Prostate gland (tissue), 2 donors: ENCODE data around the gene PRR5L. TPM values are rescaled to one million over a fixed set of nuclear protein-coding genes. Genes with fewer than 3 reads are reported as not detected.

Source experiments
- DNase-seq: peaks from one replicate; pipeline ENCODE4 v3.0.0-alpha.2; 2019; ENCODE audit warnings: low spot score
- H3K27ac ChIP-seq, 2 donors: fragments of 200-600 bp; sonication (generic); 2 replicates each; pipeline ENCODE4 v1.5.1; 2017 to 2019
- H3K27me3 ChIP-seq: fragments of 200-600 bp; sonication (generic); replicated peaks from 2 replicates; pipeline ENCODE4 v1.5.1; 2019; ENCODE audit not compliant: insufficient read depth
- H3K36me3 ChIP-seq, 2 donors: fragments of 200-600 bp; sonication (generic); 1 replicate in 1 of 2; 2 replicates in 1 of 2; pipeline versions ENCODE4 v1.5.1 to v1.8.1; 2017 to 2019
- H3K4me1 ChIP-seq: fragments of 200-600 bp; sonication (generic); replicated peaks from 2 replicates; pipeline ENCODE4 v1.5.1; 2019
- H3K4me3 ChIP-seq, 2 donors: fragments of 200-600 bp; sonication (generic); 2 replicates each; pipeline ENCODE4 v1.5.1; 2017 to 2019
- H3K9me3 ChIP-seq: fragments of 200-600 bp; sonication (generic); 2 replicates; pipeline ENCODE4 v1.5.1; 2017
- CTCF ChIP-seq, 4 experiments: fragments of 200-600 bp in 2 of 4; fragments of 450-650 bp in 2 of 4; sonication (generic) in 2 of 4; IDR thresholded peaks; 1 replicate in 3 of 4; 2 replicates in 1 of 4; pipeline ENCODE4 v1.5.1; 2016 to 2019; ENCODE audit warnings: antibody characterized with exemption in 4 of 4, mild to moderate bottlenecking in 2 of 4, moderate library complexity in 2 of 4
- POLR2A ChIP-seq: fragments of 450-650 bp; IDR thresholded peaks from one replicate; pipeline ENCODE4 v1.6.1; 2016; ENCODE audit warnings: antibody characterized with exemption, mild to moderate bottlenecking
- POLR2AphosphoS5 ChIP-seq: sonication (generic); formaldehyde crosslinking; IDR thresholded peaks from one replicate; pipeline ENCODE4 v1.6.1; 2017; ENCODE audit warnings: antibody characterized with exemption
- WGBS: methylation state at CpG from one replicate; pipeline ENCODE4 v1.1.5; 2018; 5-methylcytosine and 5-hydroxymethylcytosine counted together
- intact Hi-C: fragments of 100-400 bp; cut with DNase I; formaldehyde crosslinking; loops from one replicate; pipeline ENCODE4 v1.14.2; 2022
- total RNA-seq, 2 donors: library from RNA; depleted of rRNA; stranded (reverse); fragments of >200 nt; gene quantifications; one replicate each; pipeline ENCODE4 v1.1.0, GENCODE V29; 2016

Gene PRR5L
- total RNA-seq, 2 donors from 2014 or later = 4.0 to 10.1 TPM

- H3K27me3 ChIP-seq = no peaks in the 10 kb centered on the region
- DNase-seq = no peak
- 63% methylated on average over 6 of the region's 6 CpGs for WGBS
- intact Hi-C loops = no loop called here
- no peak overlapping the region for H3K4me3 ChIP-seq
- no peaks in the 10 kb centered on the region for H3K36me3 ChIP-seq
- no peaks in the 10 kb centered on the region for H3K4me1 ChIP-seq
- no peak overlapping the region for H3K27ac ChIP-seq
- TF ChIP-seq POLR2AphosphoS5 = no peak
- TF ChIP-seq CTCF (IDR thresholded peaks at IDR 0.05) = no peak
- H3K9me3 ChIP-seq = no peaks in the 10 kb centered on the region
Observed at GRCh38 chr11:36354221-36355003, 58.3 kb downstream of the PRR5L start.

- TF ChIP-seq POLR2AphosphoS5 = no peak
- no peak for TF ChIP-seq POLR2A
- TF ChIP-seq CTCF (IDR thresholded peaks at IDR 0.05) = no peak
- intact Hi-C loops = no loop called here
- H3K9me3 ChIP-seq = no peaks in the 10 kb centered on the region
- no peak for DNase-seq
- H3K36me3 ChIP-seq = no peaks in the 10 kb centered on the region
- H3K4me3 ChIP-seq = no peak overlapping the region
- no peak overlapping the region for H3K27ac ChIP-seq
- WGBS = 56% methylated on average over 2 of the region's 2 CpGs
- no peaks in the 10 kb centered on the region for H3K4me1 ChIP-seq
- no peaks in the 10 kb centered on the region for H3K27me3 ChIP-seq
Observed at GRCh38 chr11:36356201-36356600, 60.1 kb downstream of the PRR5L start.

- Histone ChIP-seq H3K36me3 (no peaks in the 10 kb centered on the region), H3K27ac (no peak overlapping the region), H3K4me1 (no peaks in the 10 kb centered on the region), H3K27me3 (no peaks in the 10 kb centered on the region), H3K4me3 (no peak overlapping the region), H3K9me3 (no peaks in the 10 kb centered on the region)
- WGBS = 59% methylated on average over 2 of the region's 2 CpGs
- TF ChIP-seq CTCF (IDR thresholded peaks at IDR 0.05) (no peak), POLR2AphosphoS5 (no peak), POLR2A (no peak)
- no peak for DNase-seq
- intact Hi-C loops = no loop called here
Observed at GRCh38 chr11:36357831-36358230, 61.7 kb downstream of the PRR5L start.

GRCh38 chr11:36358436-36358835 lies 62.3 kb downstream of the PRR5L start:
- no peak overlapping the region for H3K27ac ChIP-seq
- no peak overlapping the region for H3K4me3 ChIP-seq
- 72% methylated on average over 3 of the region's 3 CpGs for WGBS
- TF ChIP-seq POLR2AphosphoS5 = no peak
- TF ChIP-seq CTCF (IDR thresholded peaks at IDR 0.05) = no peak
- TF ChIP-seq POLR2A = no peak
- no peak for DNase-seq
- H3K36me3 ChIP-seq = no peaks in the 10 kb centered on the region
- H3K9me3 ChIP-seq = no peaks in the 10 kb centered on the region
- H3K4me1 ChIP-seq = no peaks in the 10 kb centered on the region
- H3K27me3 ChIP-seq = no peaks in the 10 kb centered on the region
- intact Hi-C loops = no loop called here

GRCh38 chr11:36360318-36360717 lies 64.2 kb downstream of the PRR5L start:
- H3K27me3 ChIP-seq = no peaks in the 10 kb centered on the region
- no peaks in the 10 kb centered on the region for H3K4me1 ChIP-seq
- H3K27ac ChIP-seq = no peak overlapping the region
- WGBS = 91% methylated on average over 3 of the region's 3 CpGs
- no peak overlapping the region for H3K4me3 ChIP-seq
- DNase-seq = no peak
- no peak for TF ChIP-seq POLR2AphosphoS5
- no peak for TF ChIP-seq POLR2A
- no peak for TF ChIP-seq CTCF (IDR thresholded peaks at IDR 0.05)
- H3K36me3 ChIP-seq = no peaks in the 10 kb centered on the region
- intact Hi-C loops = no loop called here
- H3K9me3 ChIP-seq = no peaks in the 10 kb centered on the region
